MM.1S (cell line): ENCODE results near the gene NAIF1.

Experiments used
- DNase-seq: peaks from one replicate; pipeline ENCODE4 v3.0.0-alpha.2; 2015
- H2AFZ ChIP-seq: fragments of 300-600 bp; sonication (generic); 2 replicates; pipeline ENCODE4 v1.6.0; 2016; ENCODE audit warnings: antibody characterized with exemption, low read length
- H3F3A ChIP-seq: fragments of 300-600 bp; sonication (generic); 2 replicates; pipeline ENCODE4 v1.6.1; 2016; ENCODE audit warnings: mild to moderate bottlenecking, antibody characterized with exemption, low read length, moderate library complexity, mixed read lengths; ENCODE audit not compliant: insufficient read depth
- H3K27ac ChIP-seq: fragments of 300-600 bp; sonication (generic); 2 replicates; pipeline ENCODE4 v1.5.1; 2016; ENCODE audit warnings: mild to moderate bottlenecking, low read length
- H3K27me3 ChIP-seq: fragments of 300-600 bp; sonication (generic); replicated peaks from 2 replicates; pipeline ENCODE4 v1.6.0; 2016; ENCODE audit warnings: low read length; ENCODE audit not compliant: insufficient read depth
- H3K36me3 ChIP-seq: fragments of 300-600 bp; sonication (generic); replicated peaks from 2 replicates; pipeline ENCODE4 v1.6.1; 2016; ENCODE audit warnings: mild to moderate bottlenecking, low read length, mixed read lengths; ENCODE audit not compliant: insufficient read depth
- H3K4me1 ChIP-seq: fragments of 300-600 bp; sonication (generic); 2 replicates; pipeline ENCODE4 v1.6.1; 2016; ENCODE audit warnings: low read length, mixed read lengths
- H3K4me2 ChIP-seq: fragments of 300-600 bp; sonication (generic); 2 replicates; pipeline ENCODE4 v1.6.0; 2016; ENCODE audit warnings: low read depth, low read length
- H3K4me3 ChIP-seq: fragments of 300-600 bp; sonication (generic); 2 replicates; pipeline ENCODE4 v1.5.1; 2016; ENCODE audit warnings: low read length, mixed read lengths
- H3K79me2 ChIP-seq: fragments of 300-600 bp; sonication (generic); 2 replicates; pipeline ENCODE4 v1.6.1; 2016; ENCODE audit warnings: mixed run types, low read length, mixed read lengths
- H3K9ac ChIP-seq: fragments of 300-600 bp; sonication (generic); 2 replicates; pipeline ENCODE4 v1.6.1; 2016; ENCODE audit warnings: low read length, mixed read lengths
- H3K9me2 ChIP-seq: fragments of 300-600 bp; sonication (generic); replicated peaks from 2 replicates; pipeline ENCODE4 v1.6.1; 2016; ENCODE audit warnings: mild to moderate bottlenecking, low read length, mixed read lengths; ENCODE audit not compliant: insufficient read depth
- H3K9me3 ChIP-seq: fragments of 300-600 bp; sonication (generic); replicated peaks from 2 replicates; pipeline ENCODE4 v1.6.1; 2016; ENCODE audit warnings: mild to moderate bottlenecking, low read length, mixed read lengths; ENCODE audit not compliant: insufficient read depth
- H4K20me1 ChIP-seq: fragments of 300-600 bp; sonication (generic); 2 replicates; pipeline ENCODE4 v1.6.1; 2016; ENCODE audit warnings: mild to moderate bottlenecking, low read length, moderate library complexity, mixed read lengths; ENCODE audit not compliant: insufficient read depth
- EZH2 ChIP-seq: fragments of 300-600 bp; sonication (generic); optimal IDR thresholded peaks from 2 replicates; pipeline ENCODE3; 2017; ENCODE audit warnings: low read depth, mild to moderate bottlenecking, antibody characterized with exemption, low read length, mixed read lengths
- EZH2phosphoT487 ChIP-seq: fragments of 300-600 bp; sonication (generic); IDR thresholded peaks from 2 replicates; pipeline ENCODE4 v1.6.1; 2018; ENCODE audit warnings: antibody characterized with exemption, low read length
- TF ChIP-seq, protein P1 (sequence below): fragments of 300-600 bp; sonication (generic); IDR thresholded peaks from 2 replicates; pipeline ENCODE4 v1.5.1; 2016; ENCODE audit warnings: antibody characterized with exemption, low read length, mixed read lengths

NAIF1 gene

GRCh38 chr9:128100581-128100980 lies 33.5 kb upstream of the NAIF1 start:
- Histone ChIP-seq H3K4me1 (no peaks in the 10 kb centered on the region), H3K4me2 (no peak overlapping the region), H3K9me2 (no peaks in the 10 kb centered on the region), H3K27ac (no peak overlapping the region), H3F3A (peaks cover 4% of the 10 kb centered on the region; the same call in 1 of the 2 replicates), H3K36me3 (peaks cover 11% of the 10 kb centered on the region), H3K9ac (no peak overlapping the region), H2AFZ (no peak overlapping the region), H3K27me3 (no peaks in the 10 kb centered on the region), H3K9me3 (no peaks in the 10 kb centered on the region), H3K4me3 (no peak overlapping the region), H3K79me2 (peaks cover 89% of the 10 kb centered on the region), H4K20me1 (peaks cover 37% of the 10 kb centered on the region)
- TF ChIP-seq EZH2: no peak
- DNase-seq: no peak

GRCh38 chr9:128099932-128100491 lies 32.9 kb upstream of the NAIF1 start:
- DNase-seq: no peak
- H3K9me2 ChIP-seq: no peaks in the 10 kb centered on the region
- peaks cover 4% of the 10 kb centered on the region; the same call in 1 of the 2 replicates for H3F3A ChIP-seq
- H3K36me3 ChIP-seq: peaks cover 11% of the 10 kb centered on the region
- no peak overlapping the region for H3K9ac ChIP-seq
- peaks cover 37% of the 10 kb centered on the region for H4K20me1 ChIP-seq
- H3K4me3 ChIP-seq: no peak overlapping the region
- H3K27ac ChIP-seq: no peak overlapping the region
- no peaks in the 10 kb centered on the region for H3K27me3 ChIP-seq
- H3K4me2 ChIP-seq: no peak overlapping the region
- no peaks in the 10 kb centered on the region for H3K4me1 ChIP-seq
- no peak overlapping the region for H2AFZ ChIP-seq
- H3K79me2 ChIP-seq: peaks cover 93% of the 10 kb centered on the region
- TF ChIP-seq EZH2 (no peak), EZH2phosphoT487 (no peak)
- TF ChIP-seq, protein P1, sequence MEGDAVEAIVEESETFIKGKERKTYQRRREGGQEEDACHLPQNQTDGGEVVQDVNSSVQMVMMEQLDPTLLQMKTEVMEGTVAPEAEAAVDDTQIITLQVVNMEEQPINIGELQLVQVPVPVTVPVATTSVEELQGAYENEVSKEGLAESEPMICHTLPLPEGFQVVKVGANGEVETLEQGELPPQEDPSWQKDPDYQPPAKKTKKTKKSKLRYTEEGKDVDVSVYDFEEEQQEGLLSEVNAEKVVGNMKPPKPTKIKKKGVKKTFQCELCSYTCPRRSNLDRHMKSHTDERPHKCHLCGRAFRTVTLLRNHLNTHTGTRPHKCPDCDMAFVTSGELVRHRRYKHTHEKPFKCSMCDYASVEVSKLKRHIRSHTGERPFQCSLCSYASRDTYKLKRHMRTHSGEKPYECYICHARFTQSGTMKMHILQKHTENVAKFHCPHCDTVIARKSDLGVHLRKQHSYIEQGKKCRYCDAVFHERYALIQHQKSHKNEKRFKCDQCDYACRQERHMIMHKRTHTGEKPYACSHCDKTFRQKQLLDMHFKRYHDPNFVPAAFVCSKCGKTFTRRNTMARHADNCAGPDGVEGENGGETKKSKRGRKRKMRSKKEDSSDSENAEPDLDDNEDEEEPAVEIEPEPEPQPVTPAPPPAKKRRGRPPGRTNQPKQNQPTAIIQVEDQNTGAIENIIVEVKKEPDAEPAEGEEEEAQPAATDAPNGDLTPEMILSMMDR: no peak
- H3K9me3 ChIP-seq: no peaks in the 10 kb centered on the region

DNA sequence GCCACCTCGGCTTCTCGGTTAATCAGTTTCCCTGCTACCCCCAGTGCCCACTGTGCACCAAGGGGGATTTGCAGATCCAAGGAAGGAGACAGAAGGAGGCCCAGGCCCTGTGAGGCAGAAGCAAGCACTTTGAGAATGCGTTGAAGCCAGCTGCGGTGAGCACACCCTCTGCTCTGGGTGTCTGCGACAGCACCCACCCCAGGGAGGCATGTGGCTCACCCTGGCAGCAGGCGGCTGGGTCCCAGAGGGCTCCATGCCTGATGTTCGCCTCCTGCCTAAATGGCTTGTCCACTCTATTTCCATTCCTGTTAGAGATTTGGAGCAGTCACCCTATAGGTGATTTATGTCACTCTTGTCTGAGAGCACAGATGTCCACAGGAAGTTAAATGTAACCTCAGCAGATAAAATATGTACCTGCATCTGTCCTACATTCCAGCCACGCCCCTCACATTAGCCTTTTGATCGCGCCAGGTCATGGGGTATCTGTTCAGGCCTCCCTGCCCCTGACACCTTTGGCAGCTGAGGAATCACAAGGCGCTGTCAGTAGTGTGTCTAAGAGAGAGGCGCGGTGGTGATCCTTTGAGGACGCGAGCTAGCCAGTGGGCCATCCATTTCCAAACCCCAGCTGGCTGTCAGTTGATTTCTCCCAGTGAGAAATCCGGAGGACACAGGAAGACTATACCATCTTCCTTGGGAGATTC lies 32.3 kb upstream of the NAIF1 start:
- Histone ChIP-seq H3F3A (peaks cover 4% of the 10 kb centered on the region; the same call in 1 of the 2 replicates), H3K4me2 (no peak overlapping the region), H3K79me2 (peaks cover 99% of the 10 kb centered on the region), H3K27me3 (no peaks in the 10 kb centered on the region), H2AFZ (no peak overlapping the region), H3K9me3 (no peaks in the 10 kb centered on the region), H3K9ac (no peak overlapping the region), H3K36me3 (peaks cover 11% of the 10 kb centered on the region), H4K20me1 (peaks cover 41% of the 10 kb centered on the region), H3K9me2 (no peaks in the 10 kb centered on the region), H3K4me1 (no peaks in the 10 kb centered on the region), H3K4me3 (no peak overlapping the region), H3K27ac (no peak overlapping the region)
- TF ChIP-seq, protein P1: no peak
- no peak for TF ChIP-seq EZH2phosphoT487
- TF ChIP-seq EZH2: no peak
- DNase-seq: no peak
